ENCODE results near the gene MAP3K4. TPM values are rescaled to one million over a fixed set of nuclear protein-coding genes. Genes with fewer than 3 reads are reported as not detected.

Gene MAP3K4
- total and polyA plus RNA-seq, 2 of the 8 experiments (the other 6 are each of a cell fraction or from before 2014, with no cell fraction given) = 16.6 to 51.6 TPM

GRCh38 chr6:160967351-160967750, 24.2 kb upstream of the MAP3K4 start:
- TF ChIP-seq TAF7 (optimal IDR thresholded peaks at IDR 0.05; ENCODE audit: borderline replicate concordance, low read depth, low read length) (no peak), EGR1 (IDR thresholded peaks at IDR 0.05; ENCODE audit: borderline replicate concordance, low read depth, low read length) (no peak), BCL11A (IDR thresholded peaks at IDR 0.05; ENCODE audit: low read depth in 2 of 2, low read length in 2 of 2) (no peak), BRCA1 (IDR thresholded peaks at IDR 0.05; ENCODE audit: low read depth, low read length) (no peak), EZH2 (IDR thresholded peaks at IDR 0.05; ENCODE audit: low read depth, low read length, severe bottlenecking) (no peak), NANOG (IDR thresholded peaks at IDR 0.05; ENCODE audit: insufficient read depth, low read depth, low read length, poor library complexity, severe bottlenecking) (no peak), SAP30 (IDR thresholded peaks at IDR 0.05; ENCODE audit: insufficient read depth, insufficient replicate concordance, low read length) (no peak)
- no peaks in the 10 kb centered on the region for H3K9me3 ChIP-seq (ENCODE audit: insufficient read depth in 2 of 2, low read depth in 1 of 2, low read length in 1 of 2)
- H4K20me1 ChIP-seq (replicated peaks in 1 of 2; ENCODE audit: control insufficient read depth in 1 of 2, insufficient read depth in 2 of 2, low read length in 2 of 2) = no peaks in the 10 kb centered on the region
- FAIRE-seq (no peak), DNase-seq (ENCODE audit: low read depth in 1 of 2, low spot score in 2 of 2) (no peak)
- H4K91ac ChIP-seq (replicated peaks; ENCODE audit: insufficient read length, low read length) = no peak overlapping the region
- H3K79me1 ChIP-seq (ENCODE audit: low read depth, low read length) = no peaks in the 10 kb centered on the region
- H3K27me3 ChIP-seq (replicated peaks in 1 of 4; ENCODE audit: control insufficient read depth in 3 of 4, extremely low read depth in 1 of 4, insufficient read depth in 3 of 4, low read length in 3 of 4) = no peaks in the 10 kb centered on the region
- H3K36me3 ChIP-seq (ENCODE audit: control insufficient read depth in 2 of 4, insufficient read depth in 4 of 4, low read length in 3 of 4) = no peaks in the 10 kb centered on the region
- no peak overlapping the region for H3K27ac ChIP-seq (ENCODE audit: low read depth, low read length)
- no peaks in the 10 kb centered on the region for H3K4me1 ChIP-seq (replicated peaks in 1 of 4; ENCODE audit: control insufficient read depth in 3 of 4, insufficient read depth in 4 of 4, low read length in 3 of 4)
- H3K23me2 ChIP-seq (ENCODE audit: low read depth, low read length) = no peaks in the 10 kb centered on the region
- no peak overlapping the region for H2BK15ac ChIP-seq (ENCODE audit: low read length)
- no peak overlapping the region for H4K5ac ChIP-seq (ENCODE audit: insufficient read length, low read depth, low read length)
- H2BK20ac ChIP-seq (ENCODE audit: low read length) = no peak overlapping the region
- H3K56ac ChIP-seq (replicated peaks; ENCODE audit: insufficient read length, low read depth, low read length) = no peak overlapping the region
- H3K4me2 ChIP-seq (ENCODE audit: insufficient read depth in 1 of 2, low read depth in 2 of 2, low read length in 2 of 2) = no peak overlapping the region
- no peak overlapping the region for H3K4ac ChIP-seq (replicated peaks; ENCODE audit: insufficient read length, low read depth, low read length)
- H3K18ac ChIP-seq (ENCODE audit: extremely low read depth, low read length) = no peak overlapping the region
- ChIA-PET CTCF (ENCODE audit: partially characterized antibody) (interaction anchor here (0.7 to 1.5 kb wide), 4 partner anchors 16 to 407 kb away, joined by 3 to 6 read pairs (median 4); no protein-coding TSS in a partner anchor), POLR2A (ENCODE audit: partially characterized antibody) (interaction anchor here (1.0 kb wide), 1 partner anchor 22 kb away, joined by 4 read pairs; no protein-coding TSS in a partner anchor)
- H2AK5ac ChIP-seq (ENCODE audit: low read depth, low read length) = no peak overlapping the region
- no peak overlapping the region for H2BK120ac ChIP-seq (replicated peaks; ENCODE audit: low read depth, low read length)
- no peak overlapping the region for H2BK12ac ChIP-seq (ENCODE audit: low read depth, low read length)
- 85% methylated on average over 4 of the region's 4 CpGs; no CpG with 5 or more reads in 1 of the 2 experiments for WGBS, 2 experiments (ENCODE audit: extremely low coverage in 1 of 2, insufficient coverage in 1 of 2, insufficient read length in 1 of 2, insufficient replicate concordance in 2 of 2, low coverage in 1 of 2, low lambda C conversion rate in 2 of 2, missing lambda C conversion rate in 1 of 2)
- H3K4me3 ChIP-seq (ENCODE audit: extremely low read depth in 1 of 4, insufficient read depth in 2 of 4, low read depth in 3 of 4, low read length in 4 of 4) = no peak overlapping the region
- no peak overlapping the region for H2BK5ac ChIP-seq (ENCODE audit: low read depth, low read length)
- H3K79me2 ChIP-seq (ENCODE audit: control insufficient read depth in 1 of 2, insufficient read depth in 2 of 2, low read length in 2 of 2) = no peaks in the 10 kb centered on the region
- no peak overlapping the region for H3K14ac ChIP-seq (ENCODE audit: insufficient read length)
- no peak overlapping the region for H4K8ac ChIP-seq (ENCODE audit: extremely low read depth, insufficient read depth, low read length)
- H3K9ac ChIP-seq (replicated peaks in 1 of 4; ENCODE audit: extremely low read depth in 1 of 4, low read depth in 3 of 4, low read length in 3 of 4) = no peak overlapping the region
- H2AFZ ChIP-seq (ENCODE audit: low read length) = no peak overlapping the region
- H3K23ac ChIP-seq (ENCODE audit: insufficient read length) = no peak overlapping the region
